ENCODE measurements around the gene TBC1D1.
A peak's percentile ranks its signal among the peaks of the same experiment; 100 is the strongest.

Gene TBC1D1

DNA sequence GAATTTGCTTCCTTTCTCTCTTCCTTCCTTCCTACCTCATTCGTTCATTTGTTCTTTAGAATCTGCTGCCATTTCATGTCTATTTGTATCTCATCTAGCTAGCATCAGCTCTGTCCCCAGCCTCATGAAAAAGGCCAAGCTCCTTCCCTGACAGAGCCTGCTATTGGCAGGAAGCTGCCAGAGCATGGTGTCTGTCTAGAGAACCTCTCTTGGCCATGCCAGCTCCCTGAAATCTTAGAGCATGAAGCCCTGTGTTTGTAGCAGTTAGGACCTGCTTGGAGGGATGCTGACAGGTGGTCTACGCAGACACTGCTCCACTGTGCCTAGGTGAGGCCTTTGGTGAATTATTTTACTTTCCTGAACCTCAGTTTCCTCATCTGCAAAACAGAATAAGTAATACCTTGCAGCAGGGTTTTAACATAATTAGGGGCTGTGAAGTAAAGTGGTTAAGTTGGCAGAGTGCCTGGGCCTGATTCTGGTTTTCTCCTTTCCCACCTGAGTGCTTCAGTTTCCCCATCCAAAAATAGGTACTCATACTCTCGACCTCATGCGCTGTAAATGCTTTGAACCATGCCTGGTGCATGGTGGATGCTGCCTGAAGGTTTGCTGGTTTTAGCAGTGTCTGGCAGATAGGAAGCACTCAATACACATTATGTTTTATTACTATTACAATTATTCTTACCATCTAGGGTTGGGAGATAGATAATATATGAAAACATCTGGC lies 74.0 kb downstream of the TBC1D1 start:
- Histone ChIP-seq H3K4me1 (ENCODE audit: control insufficient read depth, insufficient read depth, low read depth, low read length) (no peaks in the 10 kb centered on the region), H2BK12ac (ENCODE audit: low read length in 2 of 2) (no peak overlapping the region), H3K36me3 (ENCODE audit: control insufficient read depth in 1 of 2, insufficient read depth in 2 of 2, low read depth in 1 of 2, low read length in 2 of 2) (no peaks in the 10 kb centered on the region), H3K14ac (ENCODE audit: low read length in 2 of 2) (no peak overlapping the region), H3K18ac (ENCODE audit: low read depth in 1 of 2, low read length in 2 of 2) (no peak overlapping the region), H4K8ac (ENCODE audit: low read length) (no peak overlapping the region), H2AK5ac (ENCODE audit: low read length, severe bottlenecking) (no peak overlapping the region), H3K4me3 (ENCODE audit: insufficient read depth in 1 of 2, low read depth in 1 of 2, low read length in 2 of 2) (no peak overlapping the region), H3K9me3 (ENCODE audit: control insufficient read depth, low read length) (no peaks in the 10 kb centered on the region), H3K79me1 (replicated peaks; ENCODE audit: low read length, poor library complexity, severe bottlenecking) (no peaks in the 10 kb centered on the region), H2BK120ac (ENCODE audit: low read depth, low read length) (no peak overlapping the region), H4K91ac (ENCODE audit: low read length) (no peak overlapping the region), H2BK15ac (ENCODE audit: low read depth, poor library complexity, severe bottlenecking) (no peak overlapping the region), H3K27ac (ENCODE audit: low read length, poor library complexity, severe bottlenecking) (no peak overlapping the region), H3K27me3 (ENCODE audit: control insufficient read depth in 1 of 2, insufficient read depth in 1 of 2, low read length in 2 of 2) (no peaks in the 10 kb centered on the region), H3K4me2 (ENCODE audit: low read length, poor library complexity, severe bottlenecking) (no peak overlapping the region), H3K4ac (ENCODE audit: low read depth in 1 of 2, low read length in 2 of 2) (no peak overlapping the region), H3K9ac (ENCODE audit: low read length) (no peak overlapping the region), H2AFZ (ENCODE audit: low read depth, low read length) (no peak overlapping the region), H3K23ac (ENCODE audit: low read length in 2 of 2) (no peak overlapping the region), H2BK5ac (ENCODE audit: low read depth, low read length, poor library complexity, severe bottlenecking) (no peak overlapping the region)
- no peak for DNase-seq
- 92% methylated on average over 1 of the region's 4 CpGs for WGBS

DNA sequence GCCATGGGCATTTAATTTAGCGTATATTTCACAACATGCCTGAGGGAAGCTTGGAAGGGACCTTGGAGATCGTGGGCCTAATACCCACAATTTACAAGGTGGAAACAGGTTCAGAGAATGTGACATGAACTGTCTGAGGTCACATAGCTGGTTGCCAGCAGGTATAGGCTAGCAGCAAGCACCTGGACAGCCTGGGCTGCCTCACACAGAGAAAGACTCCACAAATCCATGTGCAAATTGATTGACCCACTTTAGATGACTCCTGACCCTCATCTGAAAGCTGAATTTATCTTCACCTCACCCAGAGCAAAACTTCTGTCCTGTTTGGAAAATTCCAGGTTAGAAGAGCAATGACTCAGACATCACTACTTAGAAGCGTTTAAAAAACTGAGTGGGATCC lies 75.2 kb downstream of the TBC1D1 start:
- H3K4me2 ChIP-seq (ENCODE audit: low read length, poor library complexity, severe bottlenecking) = no peak overlapping the region
- H3K4ac ChIP-seq (ENCODE audit: low read depth in 1 of 2, low read length in 2 of 2) = no peak overlapping the region
- H3K14ac ChIP-seq (ENCODE audit: low read length in 2 of 2) = no peak overlapping the region
- H2AFZ ChIP-seq (ENCODE audit: low read depth, low read length) = no peak overlapping the region
- no peak overlapping the region for H2BK15ac ChIP-seq (ENCODE audit: low read depth, poor library complexity, severe bottlenecking)
- no peaks in the 10 kb centered on the region for H3K36me3 ChIP-seq (ENCODE audit: control insufficient read depth in 1 of 2, insufficient read depth in 2 of 2, low read depth in 1 of 2, low read length in 2 of 2)
- 79% methylated on average over 3 of the region's 3 CpGs for WGBS
- no peak overlapping the region for H3K4me3 ChIP-seq (ENCODE audit: insufficient read depth in 1 of 2, low read depth in 1 of 2, low read length in 2 of 2)
- no peak overlapping the region for H3K9ac ChIP-seq (ENCODE audit: low read length)
- no peak overlapping the region for H3K23ac ChIP-seq (ENCODE audit: low read length in 2 of 2)
- DNase-seq = no peak
- no peak overlapping the region for H4K91ac ChIP-seq (ENCODE audit: low read length)
- H3K79me1 ChIP-seq (replicated peaks; ENCODE audit: low read length, poor library complexity, severe bottlenecking) = no peaks in the 10 kb centered on the region
- no peak overlapping the region for H2BK120ac ChIP-seq (ENCODE audit: low read depth, low read length)
- H2AK5ac ChIP-seq (ENCODE audit: low read length, severe bottlenecking) = no peak overlapping the region
- H3K18ac ChIP-seq (ENCODE audit: low read depth in 1 of 2, low read length in 2 of 2) = no peak overlapping the region
- H4K8ac ChIP-seq (ENCODE audit: low read length) = no peak overlapping the region
- no peak overlapping the region for H2BK12ac ChIP-seq (ENCODE audit: low read length in 2 of 2)
- no peak overlapping the region for H3K27ac ChIP-seq (ENCODE audit: low read length, poor library complexity, severe bottlenecking)
- H3K4me1 ChIP-seq (ENCODE audit: control insufficient read depth, insufficient read depth, low read depth, low read length) = no peaks in the 10 kb centered on the region
- H3K27me3 ChIP-seq (ENCODE audit: control insufficient read depth in 1 of 2, insufficient read depth in 1 of 2, low read length in 2 of 2) = no peaks in the 10 kb centered on the region
- H2BK5ac ChIP-seq (ENCODE audit: low read depth, low read length, poor library complexity, severe bottlenecking) = no peak overlapping the region
- H3K9me3 ChIP-seq (ENCODE audit: control insufficient read depth, low read length) = no peaks in the 10 kb centered on the region

DNA sequence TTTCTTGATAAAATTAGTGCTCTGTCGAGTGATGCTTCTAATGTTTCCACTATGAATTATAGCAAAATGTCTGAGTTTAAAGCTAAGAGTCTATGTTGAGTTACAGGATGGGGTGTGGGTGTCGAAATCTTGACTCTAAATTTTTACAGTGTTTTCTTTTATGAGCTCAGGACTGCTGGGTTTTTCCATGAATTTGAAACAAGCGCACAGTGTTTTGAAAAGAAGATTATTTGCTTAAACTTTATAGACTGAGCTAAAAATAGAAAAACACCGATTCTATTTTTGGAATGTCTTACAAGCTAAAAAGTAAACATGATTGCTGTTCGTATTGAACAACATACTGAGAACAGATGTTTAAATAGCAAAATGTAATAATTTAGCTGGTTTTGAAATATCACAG lies 76.9 kb downstream of the TBC1D1 start:
- H2BK15ac ChIP-seq (ENCODE audit: low read depth, poor library complexity, severe bottlenecking) = no peak overlapping the region
- no peak overlapping the region for H2BK5ac ChIP-seq (ENCODE audit: low read depth, low read length, poor library complexity, severe bottlenecking)
- H3K4ac ChIP-seq (ENCODE audit: low read depth in 1 of 2, low read length in 2 of 2) = no peak overlapping the region
- no peak overlapping the region for H3K4me3 ChIP-seq (ENCODE audit: insufficient read depth in 1 of 2, low read depth in 1 of 2, low read length in 2 of 2)
- H2BK120ac ChIP-seq (ENCODE audit: low read depth, low read length) = no peak overlapping the region
- H3K27ac ChIP-seq (ENCODE audit: low read length, poor library complexity, severe bottlenecking) = no peak overlapping the region
- H3K27me3 ChIP-seq (ENCODE audit: control insufficient read depth in 1 of 2, insufficient read depth in 1 of 2, low read length in 2 of 2) = no peaks in the 10 kb centered on the region
- H3K79me1 ChIP-seq (replicated peaks; ENCODE audit: low read length, poor library complexity, severe bottlenecking) = no peaks in the 10 kb centered on the region
- peak; percentile 51 for DNase-seq
- no peak overlapping the region for H4K8ac ChIP-seq (ENCODE audit: low read length)
- H3K9ac ChIP-seq (ENCODE audit: low read length) = no peak overlapping the region
- no peak overlapping the region for H3K18ac ChIP-seq (ENCODE audit: low read depth in 1 of 2, low read length in 2 of 2)
- H4K91ac ChIP-seq (ENCODE audit: low read length) = no peak overlapping the region
- H3K9me3 ChIP-seq (ENCODE audit: control insufficient read depth, low read length) = no peaks in the 10 kb centered on the region
- H3K4me1 ChIP-seq (ENCODE audit: control insufficient read depth, insufficient read depth, low read depth, low read length) = no peaks in the 10 kb centered on the region
- no peak overlapping the region for H2AK5ac ChIP-seq (ENCODE audit: low read length, severe bottlenecking)
- H2BK12ac ChIP-seq (ENCODE audit: low read length in 2 of 2) = no peak overlapping the region
- H3K14ac ChIP-seq (ENCODE audit: low read length in 2 of 2) = no peak overlapping the region
- no peaks in the 10 kb centered on the region for H3K36me3 ChIP-seq (ENCODE audit: control insufficient read depth in 1 of 2, insufficient read depth in 2 of 2, low read depth in 1 of 2, low read length in 2 of 2)
- H3K4me2 ChIP-seq (ENCODE audit: low read length, poor library complexity, severe bottlenecking) = no peak overlapping the region
- WGBS = 50% methylated on average over 3 of the region's 5 CpGs
- no peak overlapping the region for H3K23ac ChIP-seq (ENCODE audit: low read length in 2 of 2)
- H2AFZ ChIP-seq (ENCODE audit: low read depth, low read length) = no peak overlapping the region

DNA sequence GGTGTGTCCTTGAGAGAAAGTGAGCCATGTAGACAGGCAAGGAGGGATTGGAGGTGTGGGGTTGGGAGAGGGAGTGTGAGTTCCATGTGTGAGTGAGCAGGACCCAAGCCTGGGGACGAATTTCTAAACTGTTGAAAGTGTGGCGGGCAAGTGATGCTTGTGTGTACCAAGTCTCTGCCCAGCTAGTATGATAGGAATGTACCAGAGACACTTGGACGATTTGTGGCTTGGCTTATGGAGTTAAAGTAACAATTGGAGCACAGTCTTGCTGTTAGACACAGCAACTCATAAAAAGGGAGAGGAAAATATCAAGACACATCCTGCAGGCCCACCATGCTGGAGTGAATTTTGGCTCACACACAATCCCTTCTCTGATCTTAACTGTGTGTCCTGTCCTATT lies 77.9 kb downstream of the TBC1D1 start:
- Histone ChIP-seq H3K4me3 (ENCODE audit: insufficient read depth in 1 of 2, low read depth in 1 of 2, low read length in 2 of 2) (no peak overlapping the region), H2AFZ (ENCODE audit: low read depth, low read length) (no peak overlapping the region), H3K27ac (ENCODE audit: low read length, poor library complexity, severe bottlenecking) (no peak overlapping the region), H4K8ac (ENCODE audit: low read length) (no peak overlapping the region), H4K91ac (ENCODE audit: low read length) (no peak overlapping the region), H3K79me1 (replicated peaks; ENCODE audit: low read length, poor library complexity, severe bottlenecking) (no peaks in the 10 kb centered on the region), H2BK12ac (ENCODE audit: low read length in 2 of 2) (peak overlapping the region in 1 of 2 experiments; percentile 79), H2BK120ac (ENCODE audit: low read depth, low read length) (no peak overlapping the region), H3K27me3 (ENCODE audit: control insufficient read depth in 1 of 2, insufficient read depth in 1 of 2, low read length in 2 of 2) (no peaks in the 10 kb centered on the region), H3K18ac (ENCODE audit: low read depth in 1 of 2, low read length in 2 of 2) (no peak overlapping the region), H3K4ac (ENCODE audit: low read depth in 1 of 2, low read length in 2 of 2) (no peak overlapping the region), H3K9me3 (ENCODE audit: control insufficient read depth, low read length) (no peaks in the 10 kb centered on the region), H3K23ac (ENCODE audit: low read length in 2 of 2) (no peak overlapping the region), H2BK5ac (ENCODE audit: low read depth, low read length, poor library complexity, severe bottlenecking) (no peak overlapping the region), H3K4me2 (ENCODE audit: low read length, poor library complexity, severe bottlenecking) (no peak overlapping the region), H3K9ac (ENCODE audit: low read length) (no peak overlapping the region), H2BK15ac (ENCODE audit: low read depth, poor library complexity, severe bottlenecking) (no peak overlapping the region), H3K36me3 (ENCODE audit: control insufficient read depth in 1 of 2, insufficient read depth in 2 of 2, low read depth in 1 of 2, low read length in 2 of 2) (no peaks in the 10 kb centered on the region), H2AK5ac (ENCODE audit: low read length, severe bottlenecking) (no peak overlapping the region), H3K4me1 (ENCODE audit: control insufficient read depth, insufficient read depth, low read depth, low read length) (peaks cover under 1% of the 10 kb centered on the region), H3K14ac (ENCODE audit: low read length in 2 of 2) (no peak overlapping the region)
- 75% methylated on average over 3 of the region's 3 CpGs for WGBS
- DNase-seq = no peak

Measured in mesenchymal stem cell (in vitro differentiated cells and primary cell).